HEK293 (cell line): Measurements from ENCODE around the gene MALRD1.

Experiments
- CTCF ChIA-PET: fragments of 350-600 bp; formaldehyde crosslinking; extraction: SDS; loops from one replicate; lab custom pipeline; 2021; ENCODE audit warnings: antibody characterized with exemption; lab: Yijun Ruan, JAX
- POLR2A ChIA-PET: fragments of 300-600 bp; formaldehyde crosslinking; extraction: SDS; loops from one replicate; lab custom pipeline; 2020; ENCODE audit warnings: antibody characterized with exemption, inconsistent platforms; lab: Yijun Ruan, JAX
- H3K27ac ChIP-seq: fragments of 200-500 bp; sonication (Bioruptor generic); 2 replicates; pipeline ENCODE4 v1.5.1; 2014; ENCODE audit warnings: low read depth, low read length, control low read depth, inconsistent platforms; ENCODE audit errors: extremely low read depth
- H3K36me3 ChIP-seq, 2 experiments: fragments of 200-500 bp in 1 of 2; sonication (Bioruptor generic) in 1 of 2; 1 replicate in 1 of 2; 2 replicates in 1 of 2; pipeline ENCODE4 v1.5.1; 2014 to 2017; ENCODE audit warnings: inconsistent platforms in 2 of 2, low read length in 2 of 2; ENCODE audit not compliant: control insufficient read depth in 2 of 2, insufficient read depth in 1 of 2
- H3K4me1 ChIP-seq: fragments of 200-500 bp; sonication (Bioruptor generic); 2 replicates; pipeline ENCODE4 v1.5.1; 2014; ENCODE audit warnings: mild to moderate bottlenecking, low read length, inconsistent platforms; ENCODE audit not compliant: control insufficient read depth, insufficient read depth
- H3K4me3 ChIP-seq: 2 replicates; pipeline ENCODE4 v1.5.1; 2011; ENCODE audit warnings: low read depth, mild to moderate bottlenecking, control low read depth, low read length, moderate library complexity
- H3K9me3 ChIP-seq: fragments of 200-500 bp; sonication (Bioruptor generic); 2 replicates; pipeline ENCODE4 v1.5.1; 2014; ENCODE audit warnings: low read depth, low read length, inconsistent platforms; ENCODE audit not compliant: control insufficient read depth, insufficient read depth
- AEBP2 ChIP-seq: fragments of 450-650 bp; formaldehyde crosslinking; IDR thresholded peaks from 2 replicates; pipeline ENCODE4 v1.5.1; 2016; ENCODE audit warnings: missing biosample characterization, missing genetic modification characterization, borderline replicate concordance
- BCL11A ChIP-seq: fragments of 450-650 bp; formaldehyde crosslinking; IDR thresholded peaks from 2 replicates; pipeline ENCODE4 v1.5.1; 2016; ENCODE audit warnings: low read depth, missing biosample characterization, missing genetic modification characterization
- INSM2 ChIP-seq: fragments of 450-650 bp; formaldehyde crosslinking; IDR thresholded peaks from 2 replicates; pipeline ENCODE4 v1.5.1; 2016; ENCODE audit warnings: missing biosample characterization, missing genetic modification characterization
- RBAK ChIP-seq: fragments of 450-650 bp; formaldehyde crosslinking; IDR thresholded peaks from 2 replicates; pipeline ENCODE4 v1.5.1; 2016; ENCODE audit warnings: missing biosample characterization, missing genetic modification characterization
- SP7 ChIP-seq: fragments of 450-650 bp; formaldehyde crosslinking; IDR thresholded peaks from 2 replicates; pipeline ENCODE4 v1.5.1; 2016; ENCODE audit warnings: missing biosample characterization, missing genetic modification characterization
- ZBTB49 ChIP-seq: fragments of 450-650 bp; formaldehyde crosslinking; IDR thresholded peaks from 2 replicates; pipeline ENCODE4 v1.5.1; 2016; ENCODE audit warnings: missing biosample characterization, missing genetic modification characterization, low read depth
- ZFP41 ChIP-seq: fragments of 450-650 bp; formaldehyde crosslinking; IDR thresholded peaks from 2 replicates; pipeline ENCODE4 v1.5.1; 2016; ENCODE audit warnings: missing biosample characterization, missing genetic modification characterization, borderline replicate concordance
- ZNF211 ChIP-seq: fragments of 450-650 bp; formaldehyde crosslinking; IDR thresholded peaks from 2 replicates; pipeline ENCODE4 v1.5.1; 2016; ENCODE audit warnings: low read depth, missing biosample characterization, missing genetic modification characterization
- ZNF223 ChIP-seq: fragments of 450-650 bp; formaldehyde crosslinking; IDR thresholded peaks from 2 replicates; pipeline ENCODE4 v1.5.1; 2016; ENCODE audit warnings: missing biosample characterization, missing genetic modification characterization
- ZNF280C ChIP-seq: fragments of 450-650 bp; formaldehyde crosslinking; IDR thresholded peaks from 2 replicates; pipeline ENCODE4 v1.5.1; 2016; ENCODE audit warnings: missing biosample characterization, missing genetic modification characterization
- ZNF362 ChIP-seq: fragments of 450-650 bp; formaldehyde crosslinking; IDR thresholded peaks from 2 replicates; pipeline ENCODE4 v1.5.1; 2016; ENCODE audit warnings: missing biosample characterization, missing genetic modification characterization
- ZNF423 ChIP-seq: fragments of 450-650 bp; formaldehyde crosslinking; IDR thresholded peaks from 2 replicates; pipeline ENCODE4 v1.5.1; 2016; ENCODE audit warnings: missing biosample characterization, missing genetic modification characterization
- ZNF449 ChIP-seq: fragments of 450-650 bp; formaldehyde crosslinking; IDR thresholded peaks from 2 replicates; pipeline ENCODE4 v1.5.1; 2017; ENCODE audit warnings: missing biosample characterization, mild to moderate bottlenecking, missing genetic modification characterization, moderate library complexity
- ZNF548 ChIP-seq: fragments of 450-650 bp; formaldehyde crosslinking; IDR thresholded peaks from 2 replicates; pipeline ENCODE4 v1.5.1; 2016; ENCODE audit warnings: missing biosample characterization, missing genetic modification characterization
- ZNF555 ChIP-seq: fragments of 450-650 bp; formaldehyde crosslinking; conservative IDR thresholded peaks from 2 replicates; pipeline ENCODE4 v1.5.1; 2017; ENCODE audit warnings: missing biosample characterization, mild to moderate bottlenecking, missing genetic modification characterization, inconsistent platforms
- ZNF558 ChIP-seq: fragments of 450-650 bp; formaldehyde crosslinking; IDR thresholded peaks from 2 replicates; pipeline ENCODE4 v1.5.1; 2016; ENCODE audit warnings: missing biosample characterization, missing genetic modification characterization
- ZNF610 ChIP-seq: fragments of 450-650 bp; formaldehyde crosslinking; IDR thresholded peaks from 2 replicates; pipeline ENCODE4 v1.5.1; 2016; ENCODE audit warnings: missing biosample characterization, missing genetic modification characterization, borderline replicate concordance
- ZNF629 ChIP-seq: fragments of 450-650 bp; formaldehyde crosslinking; IDR thresholded peaks from 2 replicates; pipeline ENCODE4 v1.5.1; 2017; ENCODE audit warnings: missing biosample characterization, missing genetic modification characterization
- ZNF664 ChIP-seq: fragments of 450-650 bp; formaldehyde crosslinking; IDR thresholded peaks from 2 replicates; pipeline ENCODE4 v1.5.1; 2016; ENCODE audit warnings: missing biosample characterization, missing genetic modification characterization
- ZNF785 ChIP-seq: fragments of 450-650 bp; formaldehyde crosslinking; IDR thresholded peaks from 2 replicates; pipeline ENCODE4 v1.5.1; 2016; ENCODE audit warnings: missing biosample characterization, missing genetic modification characterization
- ZNF792 ChIP-seq: fragments of 450-650 bp; formaldehyde crosslinking; IDR thresholded peaks from 2 replicates; pipeline ENCODE4 v1.5.1; 2016; ENCODE audit warnings: missing biosample characterization, missing genetic modification characterization
- ZNF830 ChIP-seq: fragments of 450-650 bp; IDR thresholded peaks from 2 replicates; pipeline ENCODE4 v1.5.0; 2018; ENCODE audit warnings: missing biosample characterization, missing genetic modification characterization, low read depth, mild to moderate bottlenecking, moderate library complexity
- ZSCAN30 ChIP-seq: fragments of 450-650 bp; IDR thresholded peaks from 2 replicates; pipeline ENCODE4 v1.5.1; 2018; ENCODE audit warnings: missing biosample characterization, mild to moderate bottlenecking, missing genetic modification characterization, moderate library complexity

The MALRD1 gene

GRCh38 chr10:19256331-19256730 is 207.7 kb downstream of the MALRD1 start (continued):
- TF ChIP-seq ZNF792 (no peak), ZSCAN30 (no peak), ZNF423 (no peak), ZNF785 (tag by site-specific recombination) (no peak), SP7 (no peak), ZNF555 (no peak)

- TF ChIP-seq ZNF280C, result no peak
- no peak for TF ChIP-seq INSM2
- no peak for TF ChIP-seq AEBP2 (tag by site-specific recombination)
- no peak for TF ChIP-seq ZNF223
- TF ChIP-seq ZNF449 (tag by site-specific recombination), result no peak
- TF ChIP-seq BCL11A (tag by site-specific recombination), result no peak
- TF ChIP-seq ZNF548 (tag by site-specific recombination), result no peak
- TF ChIP-seq ZBTB49 (tag by site-specific recombination), result no peak
- TF ChIP-seq ZNF610 (tag by site-specific recombination), result no peak
- TF ChIP-seq ZNF664 (tag by site-specific recombination), result no peak
- no peak for TF ChIP-seq ZNF830 (tag by site-specific recombination)
- TF ChIP-seq ZNF629 (tag by site-specific recombination), result no peak
- TF ChIP-seq ZNF211 (tag by site-specific recombination), result no peak
- TF ChIP-seq ZNF362, result no peak
- no peak for TF ChIP-seq RBAK (tag by site-specific recombination)
- no peak for TF ChIP-seq ZNF558 (tag by site-specific recombination)
- no peak for TF ChIP-seq ZFP41 (tag by site-specific recombination)
- TF ChIP-seq, all 188 proteins: peak for 0
- Histone ChIP-seq H3K4me1 (no peaks in the 10 kb centered on the region), H3K36me3 (no peaks in the 10 kb centered on the region), H3K9me3 (no peaks in the 10 kb centered on the region), H3K27ac (no peak overlapping the region), H3K4me3 (no peak overlapping the region)
- POLR2A ChIA-PET, result no interaction called here
- CTCF ChIA-PET, result no interaction called here
Measured at GRCh38 chr10:19263262-19263661, 214.7 kb downstream of the MALRD1 start.
